ENCODE results near the gene RAD9B. TPM values are rescaled to one million over a fixed set of nuclear protein-coding genes. Genes with fewer than 3 reads are reported as not detected.

Gene RAD9B
- total and polyA plus RNA-seq, 9 of the 15 experiments (the other 6 are each of a cell fraction or from before 2014, with no cell fraction given): 0.05 to 0.83 (median 0.32) TPM

- peak; percentile 42 for TF ChIP-seq SAP30 (IDR thresholded peaks at IDR 0.05; ENCODE audit: borderline replicate concordance, insufficient read depth, low read depth, low read length, poor library complexity, severe bottlenecking)
- no peak for TF ChIP-seq ZNF134 (CRISPR knock-in tag; conservative IDR thresholded peaks at IDR 0.05)
- TF ChIP-seq, protein P1, sequence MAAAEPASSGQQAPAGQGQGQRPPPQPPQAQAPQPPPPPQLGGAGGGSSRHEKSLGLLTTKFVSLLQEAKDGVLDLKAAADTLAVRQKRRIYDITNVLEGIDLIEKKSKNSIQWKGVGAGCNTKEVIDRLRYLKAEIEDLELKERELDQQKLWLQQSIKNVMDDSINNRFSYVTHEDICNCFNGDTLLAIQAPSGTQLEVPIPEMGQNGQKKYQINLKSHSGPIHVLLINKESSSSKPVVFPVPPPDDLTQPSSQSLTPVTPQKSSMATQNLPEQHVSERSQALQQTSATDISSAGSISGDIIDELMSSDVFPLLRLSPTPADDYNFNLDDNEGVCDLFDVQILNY (CRISPR knock-in tag; IDR thresholded peaks at IDR 0.05): no peak
- TF ChIP-seq CBX1 (IDR thresholded peaks at IDR 0.05; ENCODE audit: low read depth): no peak; the same call in 1 of the 2 replicates
- TF ChIP-seq YY1 (IDR thresholded peaks at IDR 0.05; ENCODE audit: borderline replicate concordance in 1 of 3, control insufficient read depth in 1 of 3, extremely low read depth in 1 of 3, insufficient read depth in 3 of 3, insufficient read length in 1 of 3, insufficient replicate concordance in 2 of 3, low read depth in 1 of 3, low read length in 2 of 3): peak in 2 of 3 experiments; percentile 60 to 87
- no peak for TF ChIP-seq FOXJ2 (tag; IDR thresholded peaks at IDR 0.05)
- TF ChIP-seq ZNF445 (CRISPR knock-in tag; IDR thresholded peaks at IDR 0.05; ENCODE audit: low read depth): no peak
- TF ChIP-seq ID3 (CRISPR knock-in tag; IDR thresholded peaks at IDR 0.05): no peak
- no peak for TF ChIP-seq ID3 (tag; IDR thresholded peaks at IDR 0.05)
- no peak for TF ChIP-seq ILF3 (IDR thresholded peaks at IDR 0.05; ENCODE audit: borderline replicate concordance)
- no peak for TF ChIP-seq ZFP91 (CRISPR knock-in tag; IDR thresholded peaks at IDR 0.05)
- no peak for TF ChIP-seq TCF7 (IDR thresholded peaks at IDR 0.05; ENCODE audit: borderline replicate concordance)
- TF ChIP-seq ZSCAN32 (CRISPR knock-in tag; IDR thresholded peaks at IDR 0.05): no peak
- TF ChIP-seq CAMTA2 (CRISPR knock-in tag; conservative IDR thresholded peaks at IDR 0.05): no peak
- 0 out of 2 replicates have a peak, but pooled peaks have one; percentile 20 for TF ChIP-seq GTF2E2 (tag; IDR thresholded peaks at IDR 0.05)
- TF ChIP-seq KAT7 (CRISPR knock-in tag; IDR thresholded peaks at IDR 0.05; ENCODE audit: borderline replicate concordance): no peak
- no peak; the same call in 1 of the 2 replicates for TF ChIP-seq ZNF609 (CRISPR knock-in tag; IDR thresholded peaks at IDR 0.05; ENCODE audit: borderline replicate concordance)
- TF ChIP-seq ZC3H8 (IDR thresholded peaks at IDR 0.05): no peak
- no peak for TF ChIP-seq CREBBP (IDR thresholded peaks at IDR 0.05; ENCODE audit: low read depth, low read length)
Measured at GRCh38 chr12:110468214-110469048, 33.7 kb upstream of the RAD9B start, which contains the start of the genes FAM216A and GPN3 (continued).

Measured in K562 (cell line).